ENCODE results near the gene CLECL1.
"Not testable (repeated sequence)": the region's sequence is repeated elsewhere in the genome, so short reads cannot be mapped to it uniquely, and the experiment has no call there.

CLECL1 gene

DNA sequence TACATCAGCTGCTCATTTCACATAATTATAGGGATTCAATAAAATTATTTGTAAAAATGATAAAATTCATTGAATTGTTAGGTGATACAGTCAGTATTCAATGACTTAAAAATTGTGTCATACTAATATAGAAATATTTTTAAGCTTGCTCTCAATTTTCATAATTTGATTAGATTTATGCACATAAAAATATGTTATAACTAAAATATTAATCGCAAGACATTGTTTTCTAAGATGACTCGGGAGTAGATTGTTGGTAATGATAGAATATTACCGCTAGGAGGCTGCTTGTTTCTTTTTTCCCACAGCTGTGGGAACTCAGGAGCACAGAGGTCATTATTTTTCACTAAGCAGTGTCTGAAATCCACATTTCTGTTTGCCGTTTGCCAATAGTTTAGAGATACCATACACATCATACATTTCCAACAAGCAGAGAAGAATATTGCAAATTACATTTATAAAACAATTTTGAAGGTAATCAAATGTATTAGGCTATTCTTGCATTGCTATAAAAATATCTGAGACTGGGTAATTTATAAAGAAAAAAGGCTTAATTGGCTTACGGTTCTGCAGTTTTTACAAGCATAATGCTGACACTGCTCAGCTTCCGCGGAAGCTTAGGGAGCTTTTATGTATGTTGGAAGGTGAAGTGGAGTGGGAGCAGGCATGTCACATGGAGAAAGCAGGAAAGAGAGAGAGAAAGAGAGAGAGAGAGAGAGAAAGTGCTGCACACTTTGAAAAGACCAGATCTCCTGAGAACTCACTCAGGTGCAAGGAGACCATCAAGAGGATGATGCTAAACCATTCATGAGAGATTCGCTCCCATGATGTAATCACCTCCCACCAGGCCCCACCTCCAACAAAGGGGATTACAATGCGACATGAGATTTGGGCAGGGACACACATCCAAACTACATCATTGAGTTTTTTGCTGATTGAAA lies 18.6 kb upstream of the CLECL1 start:
- peak; percentile 41 for DNase-seq

DNA sequence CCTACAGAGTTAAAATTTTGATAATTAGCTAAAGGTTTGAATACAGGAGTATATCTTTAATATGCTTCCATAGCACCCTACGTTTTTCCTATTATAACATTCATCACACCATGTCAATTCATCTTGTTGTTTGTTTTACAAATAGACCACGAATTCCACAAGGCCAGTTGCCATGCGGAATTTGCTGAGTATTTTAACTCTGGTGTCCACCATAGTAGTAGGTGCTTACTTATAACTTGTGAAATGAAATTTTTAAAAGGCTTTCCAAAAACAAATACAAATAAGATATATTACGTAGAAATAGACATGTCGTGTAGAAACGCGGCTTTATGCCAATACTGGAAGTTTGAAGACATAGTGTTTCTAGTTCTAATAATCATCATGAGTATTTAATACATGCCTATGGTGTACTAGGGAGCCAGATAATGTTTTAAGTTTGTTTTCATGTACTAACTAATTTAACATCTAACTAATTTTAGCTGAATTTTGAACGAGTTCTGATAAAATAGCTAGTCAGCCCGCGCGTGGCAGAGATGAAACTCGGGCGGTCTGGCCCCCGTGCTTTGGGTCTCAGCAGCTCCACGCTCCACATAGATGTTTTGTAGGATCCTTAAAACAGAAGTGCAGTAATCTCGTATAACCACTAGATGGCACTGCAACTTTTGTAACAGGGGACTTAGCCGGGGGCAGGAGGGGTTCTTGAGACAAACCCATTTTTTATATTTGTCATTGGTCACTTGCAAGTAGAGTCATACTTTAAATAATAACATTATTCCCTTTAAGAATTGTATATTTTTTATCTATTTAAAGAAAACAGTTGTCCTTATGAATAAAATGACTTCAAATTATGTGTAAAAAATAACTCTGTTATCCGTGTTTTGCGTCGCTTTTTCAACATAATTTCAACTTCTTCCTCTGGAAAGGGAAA lies 17.6 kb upstream of the CLECL1 start:
- peak; percentile 38 for DNase-seq

DNA sequence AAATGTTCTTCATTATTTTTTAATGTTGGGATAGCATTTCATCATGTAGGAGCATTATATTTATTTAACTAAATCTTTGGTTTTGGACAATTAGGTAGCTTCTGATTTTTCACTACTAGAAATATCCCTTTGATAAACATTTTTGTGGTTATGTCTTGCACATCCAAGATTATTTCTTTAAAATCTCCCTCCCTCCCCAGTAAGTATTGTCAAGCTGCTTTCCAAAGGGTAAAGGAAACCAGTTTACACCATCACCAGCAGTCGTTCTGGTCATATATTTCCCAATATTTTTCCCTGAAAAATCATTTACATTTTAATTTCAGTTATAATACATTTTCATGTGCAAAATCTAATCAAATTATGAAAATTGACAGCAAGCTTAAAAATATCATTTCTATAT lies 16.7 kb upstream of the CLECL1 start:
- no peak for DNase-seq

DNA sequence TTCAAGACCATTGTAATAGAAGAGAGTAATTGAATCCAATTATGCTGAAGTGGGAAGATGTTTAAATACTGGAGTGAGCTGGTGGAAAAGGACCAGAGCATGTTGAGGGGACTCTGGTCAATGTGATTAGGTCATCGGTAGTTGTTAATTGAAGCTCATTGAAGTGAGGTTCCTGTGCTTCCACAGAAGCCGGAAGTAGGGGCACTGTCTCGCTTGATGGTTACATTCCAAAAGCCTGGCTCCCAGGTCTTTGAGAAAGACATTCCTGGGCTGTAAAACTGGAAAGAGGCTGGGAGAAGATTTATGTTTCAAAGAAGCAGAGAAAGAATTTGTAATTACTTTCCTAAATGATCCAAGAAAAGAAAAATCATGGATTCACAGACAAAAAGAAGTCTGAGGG lies 12.3 kb upstream of the CLECL1 start:
- DNase-seq = no peak

DNA sequence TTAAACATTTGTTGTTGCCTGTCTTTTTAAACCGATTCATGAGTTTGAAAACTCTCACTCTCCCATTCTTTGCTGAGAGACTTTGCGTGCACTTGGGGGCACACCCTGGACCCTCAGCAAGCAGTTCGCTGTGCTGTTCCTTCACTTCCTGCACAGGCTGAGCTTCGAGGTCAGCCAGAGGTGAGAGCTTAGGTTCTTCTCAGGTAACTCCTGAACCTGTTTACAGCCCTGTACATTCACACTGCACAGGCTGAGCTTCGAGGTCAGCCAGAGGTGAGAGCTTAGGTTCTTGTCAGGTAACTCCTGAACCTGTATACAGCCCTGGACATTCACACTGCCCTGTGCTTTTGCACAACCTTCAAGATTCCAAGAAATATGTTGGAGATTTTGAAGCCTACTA lies 9.8 kb upstream of the CLECL1 start:
- no peak for DNase-seq

DNA sequence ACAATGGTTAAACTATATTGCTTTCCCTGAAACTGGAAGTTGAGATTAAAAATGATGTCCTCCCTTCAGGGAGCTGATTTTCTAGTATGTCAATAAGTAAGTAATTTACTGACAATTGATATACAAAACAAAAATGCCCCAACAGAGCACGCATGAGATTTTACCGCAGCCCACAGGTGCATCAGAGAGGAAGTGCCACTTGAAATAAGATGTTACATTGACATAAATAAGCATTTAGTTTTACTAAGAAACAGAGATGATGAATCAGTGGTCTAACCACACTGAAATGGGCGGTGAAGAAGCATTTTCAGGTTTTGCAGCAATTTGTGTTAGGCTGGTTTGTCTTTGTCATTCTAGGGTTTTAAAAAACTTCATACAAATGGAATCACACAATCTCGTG lies 8.8 kb upstream of the CLECL1 start:
- peak; percentile 65 for DNase-seq

DNA sequence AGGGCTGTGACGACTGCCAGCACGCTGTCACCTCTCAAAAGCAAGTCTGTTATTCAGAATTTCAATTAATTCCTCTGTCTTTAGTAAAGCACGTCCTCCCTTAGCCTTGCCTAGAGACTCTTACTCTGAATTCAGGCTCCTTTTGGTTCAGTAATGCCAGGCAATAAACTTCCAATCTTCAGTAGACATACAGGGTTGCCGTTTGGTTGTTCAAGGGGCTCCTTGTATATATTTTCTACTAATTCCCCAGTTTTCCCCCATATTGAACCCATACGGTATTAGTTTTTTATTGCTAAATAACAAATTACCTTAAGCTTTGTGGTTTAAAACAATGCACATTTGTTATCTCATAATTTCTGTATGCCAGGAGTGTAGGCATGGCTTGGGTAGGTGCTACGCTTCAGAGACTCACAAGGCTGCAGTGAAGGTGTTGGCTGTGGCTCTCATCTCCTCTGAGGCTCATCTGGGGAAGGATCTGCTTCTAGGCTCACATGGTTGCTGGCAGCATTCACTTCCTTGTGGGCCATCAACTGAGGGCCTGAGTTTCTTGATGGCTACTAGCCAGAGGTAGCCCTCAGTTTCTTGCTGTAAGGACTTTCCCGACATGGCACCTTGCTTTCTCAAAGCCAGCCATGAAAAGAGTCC lies 7.3 kb upstream of the CLECL1 start:
- no peak for DNase-seq

DNA sequence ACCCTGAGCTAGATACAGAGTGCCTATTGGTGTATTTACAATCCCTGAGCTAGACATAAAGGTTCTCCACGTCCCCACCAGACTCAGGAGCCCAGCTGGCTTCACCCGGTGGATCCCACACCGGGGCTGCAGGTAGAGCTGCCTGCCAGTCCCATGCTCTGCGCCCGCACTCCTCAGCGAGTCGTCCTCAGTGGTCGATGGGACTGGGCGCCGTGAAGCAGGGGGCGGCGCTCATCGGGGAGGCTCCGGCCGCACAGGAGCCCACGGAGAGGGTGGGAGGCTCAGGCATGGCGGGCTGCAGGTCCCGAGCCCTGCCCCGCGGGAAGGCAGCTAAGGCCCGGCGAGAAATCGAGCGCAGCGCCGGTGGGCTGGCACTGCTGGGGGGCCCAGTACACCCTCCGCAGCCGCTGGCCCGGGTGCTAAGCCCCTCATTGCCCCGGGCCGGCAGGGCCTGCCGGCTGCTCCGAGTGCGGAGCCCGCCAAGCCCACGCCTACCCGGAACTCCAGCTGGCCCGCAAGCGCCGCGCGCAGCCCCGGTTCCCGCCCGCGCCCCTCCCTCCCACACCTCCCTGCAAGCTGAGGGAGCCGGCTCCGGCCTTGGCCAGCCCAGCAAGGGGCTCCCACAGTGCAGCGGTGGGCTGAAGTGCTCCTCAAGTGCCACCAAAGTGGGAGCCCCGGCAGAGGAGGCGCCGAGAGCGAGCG lies 6.7 kb upstream of the CLECL1 start:
- DNase-seq = not testable (repeated sequence)

DNA sequence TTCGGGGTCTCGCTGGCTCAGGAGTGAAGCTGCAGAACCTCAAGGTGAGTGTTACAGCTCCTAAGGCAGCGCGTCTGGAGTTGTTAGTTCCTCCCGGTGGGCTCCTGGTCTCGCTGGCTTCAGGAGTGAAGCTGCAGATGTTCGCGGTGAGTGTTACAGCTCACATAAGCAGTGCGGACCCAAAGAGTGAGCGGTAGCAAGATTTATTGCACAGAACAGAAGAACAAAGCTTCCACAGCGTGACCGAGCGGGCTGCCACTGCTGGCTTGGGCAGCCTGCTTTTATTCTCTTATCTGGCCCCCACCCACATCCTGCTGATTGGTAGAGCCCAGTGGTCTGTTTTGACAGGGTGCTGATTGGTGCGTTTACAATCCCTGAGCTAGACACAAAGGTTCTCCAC lies 6.0 kb upstream of the CLECL1 start:
- not testable (repeated sequence) for DNase-seq

DNA sequence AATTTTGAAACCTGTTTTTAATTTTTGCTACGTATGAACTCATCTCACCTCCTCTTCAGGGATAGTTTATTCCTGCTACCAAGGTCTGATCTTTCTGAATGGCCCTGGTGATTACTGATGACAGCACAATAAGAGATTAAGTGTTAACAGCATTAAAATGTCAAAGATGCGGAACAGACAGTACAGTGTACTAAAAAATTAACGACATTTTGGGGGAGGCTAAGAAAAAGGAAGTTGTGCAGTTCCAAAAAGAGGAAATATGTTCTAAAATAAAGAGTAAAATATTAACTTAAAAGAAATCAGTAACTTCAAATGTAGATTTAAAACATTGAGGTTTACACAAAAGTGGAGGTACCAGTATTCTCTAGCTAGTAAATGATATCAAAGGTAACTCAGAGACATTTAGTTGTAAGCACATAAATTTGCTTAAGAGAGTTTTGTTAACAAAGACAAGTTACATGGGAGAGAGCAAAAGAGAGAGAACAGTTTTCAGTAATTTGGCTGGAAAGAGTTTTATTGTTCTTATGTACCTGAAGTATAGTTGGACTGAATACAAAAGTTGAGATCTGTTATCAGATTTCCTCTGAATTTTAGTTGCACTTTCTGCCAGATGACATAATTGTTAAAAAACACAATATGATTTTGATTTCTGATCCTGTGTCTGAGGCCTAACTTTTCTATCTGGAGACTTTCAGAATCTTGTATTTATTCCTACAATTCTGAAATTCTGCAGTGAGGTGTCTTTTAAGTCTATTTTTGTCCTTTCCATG lies 4.2 kb upstream of the CLECL1 start:
- no peak for DNase-seq

DNA sequence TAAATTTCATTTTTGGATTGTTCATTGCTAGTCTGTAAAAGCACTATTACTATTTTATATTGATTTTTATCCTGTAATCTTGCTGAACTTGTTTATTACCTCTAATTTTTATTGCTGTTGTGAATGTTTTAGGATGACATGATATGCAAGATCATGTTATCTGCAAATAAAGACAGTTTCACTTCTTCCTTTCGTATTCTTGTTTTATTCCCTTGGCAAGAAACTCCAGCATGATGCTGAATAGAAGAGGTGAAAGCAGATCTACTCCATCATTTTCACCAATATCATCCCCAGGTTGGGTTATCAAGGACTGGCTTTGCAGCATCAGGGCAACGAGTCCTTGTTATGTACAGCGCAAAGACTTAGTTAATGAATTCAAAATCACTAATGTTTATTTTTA lies 2.7 kb upstream of the CLECL1 start:
- DNase-seq = no peak

DNA sequence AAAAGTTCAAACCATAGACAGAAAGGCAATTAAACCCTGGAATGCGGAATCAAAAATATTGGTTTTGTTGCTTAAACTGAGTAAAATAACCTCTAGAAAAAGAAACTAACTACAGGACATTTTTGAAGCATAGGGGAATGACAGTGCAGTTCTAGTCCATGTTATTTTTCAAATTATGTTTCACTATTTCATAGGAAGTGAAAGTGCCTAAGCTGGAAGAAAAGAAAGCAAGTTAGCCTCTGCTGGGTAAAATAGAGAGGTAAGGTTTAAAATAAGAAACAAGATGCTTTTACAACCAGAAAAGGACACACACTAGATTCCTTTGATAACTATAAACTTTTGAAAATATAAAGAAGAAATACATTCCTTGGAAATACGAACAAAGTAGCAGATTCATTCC lies 1.1 kb downstream of the CLECL1 start:
- DNase-seq = no peak

DNA sequence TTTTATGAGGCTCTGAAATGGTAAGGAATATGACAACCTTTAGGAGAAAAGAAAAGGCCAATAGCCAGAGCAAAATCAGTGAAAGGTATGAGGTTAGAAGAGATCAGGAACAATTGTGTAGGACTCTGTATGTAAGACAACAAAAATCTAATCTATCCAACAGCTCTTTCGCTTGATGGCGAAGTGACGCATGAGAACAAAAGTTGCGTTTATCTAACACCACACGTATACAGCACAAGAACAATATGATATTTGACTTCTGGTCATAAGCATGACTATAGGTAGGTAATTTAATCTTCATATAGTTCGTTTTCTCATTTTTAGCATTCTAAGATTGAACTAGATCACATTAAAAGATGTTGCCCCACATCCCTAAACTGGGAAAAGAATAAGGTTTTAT lies 1.5 kb downstream of the CLECL1 start:
- no peak for DNase-seq

DNA sequence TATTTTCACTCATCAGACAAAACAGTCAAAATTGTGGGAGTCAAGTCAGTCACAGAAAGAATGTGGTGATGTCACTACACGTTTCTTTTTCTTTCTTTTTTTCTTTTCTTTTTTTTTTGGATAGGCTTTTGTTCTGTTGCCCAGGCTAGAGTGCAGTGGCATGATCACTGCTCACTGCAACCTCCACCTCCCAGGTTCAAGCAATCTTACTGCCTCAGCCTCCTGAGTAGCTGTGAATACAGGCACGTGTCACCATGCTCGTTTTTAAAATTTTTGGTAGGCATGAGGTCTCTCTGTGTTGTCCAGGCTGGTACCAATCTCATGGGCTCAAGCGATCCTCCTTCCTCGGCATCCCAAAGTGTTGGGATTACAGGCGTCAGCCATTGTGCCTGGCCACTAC lies 2.3 kb downstream of the CLECL1 start:
- DNase-seq = no peak

DNA sequence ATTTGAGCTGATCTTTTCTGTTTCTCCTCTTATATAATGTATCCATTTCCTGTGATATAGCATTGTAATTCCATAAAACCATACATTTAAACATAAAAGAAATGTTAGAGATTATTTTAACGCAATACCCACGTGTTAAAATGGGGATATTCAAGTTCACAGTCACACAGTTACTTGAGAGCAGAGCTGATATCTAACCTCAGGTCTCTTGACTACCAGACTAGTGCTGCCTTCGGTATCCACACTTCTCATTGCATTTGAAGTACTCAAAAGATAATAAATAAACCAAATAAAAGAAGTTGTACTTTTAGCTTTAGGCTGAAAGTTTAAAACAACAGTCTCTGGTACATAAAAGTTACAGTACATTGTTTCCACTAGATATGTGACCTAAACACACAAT lies 2.9 kb downstream of the CLECL1 start:
- DNase-seq = no peak

DNA sequence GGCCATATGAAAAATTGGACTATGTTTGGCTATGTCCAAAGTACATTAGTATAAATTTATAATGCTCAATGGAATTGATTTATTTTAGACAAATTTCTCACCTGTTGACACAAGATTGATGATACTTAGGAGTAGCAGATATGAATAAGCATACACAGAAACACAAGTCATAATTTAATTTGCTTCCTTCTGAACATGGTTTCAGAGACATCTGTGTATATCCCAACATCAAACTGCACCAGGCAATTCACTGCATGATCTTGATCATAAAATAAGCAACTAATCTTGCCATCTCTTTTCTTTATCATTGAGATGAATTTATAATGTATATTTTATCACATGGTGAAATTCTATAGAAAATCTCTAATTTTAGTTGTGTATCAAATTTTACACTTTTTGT lies 3.8 kb downstream of the CLECL1 start:
- no peak for DNase-seq

DNA sequence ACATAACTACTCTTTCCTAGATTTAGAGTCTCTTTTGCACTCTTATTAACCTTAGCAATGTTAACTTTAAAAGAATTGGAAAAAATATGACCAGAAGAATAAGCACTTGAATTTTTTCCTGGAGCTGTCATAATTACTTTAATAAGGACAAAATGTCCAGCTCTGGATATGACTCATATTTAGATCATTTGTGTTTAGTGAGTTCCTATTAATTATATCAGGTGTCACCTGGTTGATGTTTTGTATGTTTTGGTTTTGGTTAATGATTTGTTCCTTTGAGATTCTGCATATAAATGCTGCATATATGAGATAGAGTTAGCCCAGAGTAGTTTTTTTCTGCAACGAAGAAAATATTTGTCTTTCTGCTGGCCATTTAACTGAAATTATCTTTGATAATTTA lies 5.1 kb downstream of the CLECL1 start:
- DNase-seq = no peak

DNA sequence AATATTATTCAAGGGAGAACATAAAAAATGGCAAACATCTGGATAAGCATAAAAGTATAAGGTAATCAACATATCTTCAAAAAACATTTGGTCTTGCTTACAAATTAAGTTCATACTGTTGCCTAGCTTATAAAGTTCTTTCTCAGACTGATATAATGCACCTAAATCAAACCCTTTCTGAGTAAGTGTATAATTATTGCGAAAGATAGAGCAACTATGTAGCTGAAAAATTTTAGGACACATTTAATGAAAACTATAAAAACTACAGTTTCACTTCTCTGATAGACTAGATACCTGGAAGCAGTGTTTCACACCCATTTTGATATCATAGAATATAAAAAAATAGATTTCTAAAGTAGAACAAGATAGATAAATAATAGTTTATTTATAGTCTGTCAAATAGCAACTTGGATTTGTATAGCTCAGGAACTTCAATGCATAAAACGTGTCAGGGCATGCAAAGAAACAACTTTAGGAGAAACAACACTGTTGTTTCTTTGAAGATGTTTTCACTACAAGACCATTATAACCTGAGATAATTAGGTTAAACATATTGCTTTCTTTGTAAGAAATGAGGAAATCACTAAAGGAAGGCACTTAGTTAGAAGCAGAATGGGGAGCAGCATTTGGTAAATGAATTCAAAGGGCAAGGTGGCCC lies 7.6 kb downstream of the CLECL1 start:
- no peak for DNase-seq

DNA sequence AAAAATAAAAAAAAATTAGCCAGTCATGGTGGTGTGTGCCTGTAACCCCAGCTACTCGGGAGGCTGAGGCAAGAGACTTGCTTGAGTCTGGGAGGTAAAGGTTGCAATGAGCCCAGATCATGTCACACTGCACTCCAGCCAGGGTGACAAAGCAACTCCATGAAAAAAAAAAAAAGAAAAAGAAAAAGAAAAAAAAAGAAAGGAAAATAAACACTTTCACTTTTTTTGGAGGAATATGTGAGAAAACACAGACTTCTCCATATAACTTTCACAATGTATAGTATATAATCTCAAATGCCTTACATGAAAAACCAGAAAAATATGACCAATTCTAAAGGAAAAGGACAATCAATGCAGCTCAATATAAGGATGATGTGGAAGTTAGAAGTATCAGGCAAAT lies 8.9 kb downstream of the CLECL1 start:
- DNase-seq = no peak

DNA sequence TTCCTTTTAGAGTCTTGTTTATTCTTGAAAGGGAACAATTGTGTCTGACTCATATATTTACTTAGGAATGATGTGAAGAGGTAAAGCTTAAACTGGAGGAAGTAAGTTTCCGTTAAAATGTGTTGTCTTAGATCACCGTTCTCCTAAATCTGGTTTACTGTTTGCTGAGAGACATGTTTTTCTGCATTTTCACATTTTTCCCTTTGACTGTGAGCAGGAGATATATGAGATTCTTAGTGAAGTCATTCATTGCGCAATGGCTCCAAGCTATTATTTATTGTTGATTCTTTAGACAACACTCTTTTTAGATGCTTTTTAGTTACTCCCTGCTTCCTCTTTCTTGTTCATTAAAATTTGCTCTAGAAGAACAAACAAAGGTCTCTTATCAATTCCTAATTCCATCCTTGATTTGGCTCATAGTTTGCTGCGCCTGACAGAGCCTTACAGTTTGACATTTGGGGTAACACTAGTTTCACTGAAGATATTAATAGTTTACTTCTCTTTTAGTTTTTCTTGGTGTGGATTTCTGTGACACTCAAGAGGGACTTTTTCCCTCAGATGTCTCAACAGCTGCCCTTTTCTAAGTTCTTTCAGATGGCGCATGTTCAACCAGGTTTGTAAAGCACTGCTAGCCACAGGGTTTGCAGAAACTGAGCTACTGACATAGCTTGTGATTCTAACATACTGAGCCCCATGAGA lies 11.4 kb downstream of the CLECL1 start:
- DNase-seq = no peak

DNA sequence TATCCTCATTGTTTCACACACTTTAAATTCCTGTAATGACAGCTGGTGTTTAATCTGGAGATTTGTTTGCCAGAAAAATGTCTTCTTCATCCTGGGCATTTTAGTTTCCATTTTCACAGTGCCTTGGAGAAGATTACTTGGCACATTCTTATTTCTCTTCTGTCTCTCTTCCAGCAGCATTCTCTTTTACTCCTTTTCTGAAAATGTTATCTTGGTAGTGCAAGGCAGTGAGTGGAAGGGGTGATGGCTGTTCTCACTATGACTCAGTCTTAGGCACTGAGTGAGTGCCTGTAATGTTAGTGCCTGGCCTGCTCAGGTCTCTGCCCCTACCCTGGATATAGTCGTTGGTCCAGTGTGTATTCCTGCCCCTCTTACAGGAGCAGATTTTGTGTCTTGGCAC lies 13.1 kb downstream of the CLECL1 start:
- no peak for DNase-seq

Measured in effector CD4-positive, alpha-beta T cell (primary cell).